WTC11 (cell line): ENCODE data around the gene WRAP53. TPM values are rescaled to one million over a fixed set of nuclear protein-coding genes. Genes with fewer than 3 reads are reported as not detected.

ENCODE experiments used
- ATAC-seq: fragments of 200-7000 bp; cut with Tn5 transposase; 2 replicates; pipeline ENCODE4 v1.10.0; 2021; ENCODE audit warnings: mild to moderate bottlenecking, moderate library complexity
- CTCF ChIA-PET: fragments of 300-600 bp; sonication (Branson Sonifier 250); formaldehyde crosslinking; loops from one replicate; lab custom pipeline; 2021; ENCODE audit warnings: antibody characterized with exemption; lab: Charles Lee
- POLR2A ChIA-PET: fragments of 350-600 bp; sonication (Branson Sonifier 250); formaldehyde crosslinking; loops from one replicate; lab custom pipeline; 2021; ENCODE audit warnings: antibody characterized with exemption; lab: Charles Lee
- DNase-seq: peaks from one replicate; pipeline ENCODE4 v3.0.0; 2021; ENCODE audit warnings: low spot score
- H3K27ac Mint-ChIP-seq: 2 replicates; pipeline ENCODE4 v1.8.0; 2021; ENCODE audit warnings: mixed read lengths
- H3K27me3 Mint-ChIP-seq: 2 replicates; pipeline ENCODE4 v1.8.0; 2021; ENCODE audit warnings: low read depth, mild to moderate bottlenecking, moderate library complexity, mixed read lengths
- H3K36me3 Mint-ChIP-seq: 2 replicates; pipeline ENCODE4 v1.8.0; 2021; ENCODE audit warnings: mixed read lengths
- H3K4me1 Mint-ChIP-seq: 2 replicates; pipeline ENCODE4 v1.8.0; 2022; ENCODE audit warnings: mixed read lengths
- H3K4me3 Mint-ChIP-seq: 2 replicates; pipeline ENCODE4 v1.8.0; 2021; ENCODE audit warnings: mild to moderate bottlenecking, moderate library complexity, mixed read lengths
- H3K9me3 Mint-ChIP-seq: 2 replicates; pipeline ENCODE4 v1.8.0; 2021; ENCODE audit warnings: mixed read lengths
- AFF4 ChIP-seq: sonication (generic); formaldehyde crosslinking; IDR thresholded peaks from 2 replicates; pipeline ENCODE4 v1.8.1; 2023; ENCODE audit warnings: mild to moderate bottlenecking, missing genetic modification reagents, borderline replicate concordance
- ARID4B ChIP-seq: sonication (generic); formaldehyde crosslinking; IDR thresholded peaks from 2 replicates; pipeline ENCODE4 v1.8.0; 2023; ENCODE audit warnings: missing genetic modification reagents, mild to moderate bottlenecking, borderline replicate concordance
- ATF2 ChIP-seq: sonication (generic); formaldehyde crosslinking; IDR thresholded peaks from 2 replicates; pipeline ENCODE4 v1.8.1; 2022; ENCODE audit warnings: low read depth, missing genetic modification reagents, borderline replicate concordance
- ATF3 ChIP-seq: sonication (generic); formaldehyde crosslinking; conservative IDR thresholded peaks from 2 replicates; pipeline ENCODE4 v1.8.1; 2022; ENCODE audit warnings: mild to moderate bottlenecking, missing genetic modification reagents
- CBFB ChIP-seq: sonication (generic); formaldehyde crosslinking; IDR thresholded peaks from 2 replicates; pipeline ENCODE4 v1.8.1; 2022; ENCODE audit warnings: mild to moderate bottlenecking, low read depth, missing genetic modification reagents
- FOXK1 ChIP-seq: sonication (generic); formaldehyde crosslinking; IDR thresholded peaks from 2 replicates; pipeline ENCODE4 v1.8.0; 2022; ENCODE audit warnings: mild to moderate bottlenecking, moderate library complexity, missing genetic modification reagents
- JUN ChIP-seq: sonication (generic); formaldehyde crosslinking; IDR thresholded peaks from 2 replicates; pipeline ENCODE4 v1.8.0; 2023; ENCODE audit warnings: mild to moderate bottlenecking, missing genetic modification reagents
- KAT7 ChIP-seq: sonication (generic); formaldehyde crosslinking; IDR thresholded peaks from 2 replicates; pipeline ENCODE4 v1.8.1; 2023; ENCODE audit warnings: missing genetic modification reagents, mild to moderate bottlenecking, borderline replicate concordance
- NFYB ChIP-seq: sonication (generic); formaldehyde crosslinking; conservative IDR thresholded peaks from 2 replicates; pipeline ENCODE4 v1.8.0; 2022; ENCODE audit warnings: low read depth, missing genetic modification reagents
- NR1H2 ChIP-seq: sonication (generic); formaldehyde crosslinking; IDR thresholded peaks from 2 replicates; pipeline ENCODE4 v1.9.0; 2021; ENCODE audit warnings: mild to moderate bottlenecking, moderate library complexity, missing genetic modification reagents
- SOX15 ChIP-seq: fragments of 250-450 bp; sonication (Bioruptor Pico); IDR thresholded peaks from 2 replicates; pipeline ENCODE4 v1.9.0; 2021; ENCODE audit warnings: mild to moderate bottlenecking
- ZNF121 ChIP-seq: sonication (generic); formaldehyde crosslinking; IDR thresholded peaks from 2 replicates; pipeline ENCODE4 v1.8.0; 2023; ENCODE audit warnings: missing genetic modification reagents
- ZNF396 ChIP-seq: fragments of 250-450 bp; sonication (Bioruptor Pico); IDR thresholded peaks from 2 replicates; pipeline ENCODE4 v1.8.0; 2021; ENCODE audit warnings: mild to moderate bottlenecking, moderate library complexity, borderline replicate concordance
- ZNF425 ChIP-seq: fragments of 250-450 bp; sonication (Bioruptor Pico); conservative IDR thresholded peaks from 2 replicates; pipeline ENCODE4 v1.9.0; 2021; ENCODE audit warnings: mild to moderate bottlenecking
- ZNF532 ChIP-seq: fragments of 250-450 bp; sonication (Bioruptor Pico); IDR thresholded peaks from 2 replicates; pipeline ENCODE4 v1.9.0; 2021; ENCODE audit warnings: mild to moderate bottlenecking, borderline replicate concordance
- total RNA-seq: library from RNA; stranded (reverse); gene quantifications from 3 replicates; pipeline ENCODE4 v1.2.3, GENCODE V29; 2021

Gene WRAP53
- total RNA-seq, 1 experiment from 2014 or later, result 37.2 TPM

GRCh38 chr17:7729816-7730215 is 41.5 kb downstream of the WRAP53 start:
- no peak for DNase-seq
- Mint-ChIP-seq H3K27me3 (peaks cover 13% of the 10 kb centered on the region), H3K4me1 (no peaks in the 10 kb centered on the region), H3K4me3 (no peak overlapping the region), H3K27ac (no peak overlapping the region), H3K36me3 (no peaks in the 10 kb centered on the region), H3K9me3 (no peaks in the 10 kb centered on the region)
- no peak for TF ChIP-seq AFF4 (CRISPR knock-in tag)
- TF ChIP-seq SOX15 (CRISPR knock-in tag), result no peak
- no peak for TF ChIP-seq FOXK1 (CRISPR knock-in tag)
- no peak for TF ChIP-seq ZNF532 (CRISPR knock-in tag)
- no peak for TF ChIP-seq ATF2 (CRISPR knock-in tag)
- TF ChIP-seq ZNF396, result no peak
- POLR2A ChIA-PET, result no interaction called here
- ATAC-seq, result no peak
- CTCF ChIA-PET, result interaction anchor here (0.6 to 1.8 kb wide), 4 partner anchors 13 to 389 kb away, joined by 3 to 6 read pairs (median 4); partner anchors contain the start of gene ALOXE3

GRCh38 chr17:7732981-7733539 is 44.8 kb downstream of the WRAP53 start:
- no peak for ATAC-seq
- no peak overlapping the region for H3K4me3 Mint-ChIP-seq
- no peak for TF ChIP-seq JUN (CRISPR knock-in tag)
- TF ChIP-seq ATF3, result no peak
- no peak for TF ChIP-seq KAT7 (CRISPR knock-in tag)
- TF ChIP-seq ZNF121 (CRISPR knock-in tag), result no peak
- no peak for TF ChIP-seq CBFB
- TF ChIP-seq NR1H2 (CRISPR knock-in tag), result no peak
- TF ChIP-seq ZNF425 (CRISPR knock-in tag), result no peak
- no peak for TF ChIP-seq NFYB (CRISPR knock-in tag)
- no peak for TF ChIP-seq ARID4B
- TF ChIP-seq, all 79 proteins: peak for 0
- Mint-ChIP-seq H3K27me3 (peaks cover 23% of the 10 kb centered on the region), H3K9me3 (no peaks in the 10 kb centered on the region), H3K4me1 (no peaks in the 10 kb centered on the region), H3K27ac (no peak overlapping the region), H3K36me3 (no peaks in the 10 kb centered on the region)
- ChIA-PET POLR2A (interaction anchor here (0.6 kb wide), 1 partner anchor 1054 kb away, joined by 3 read pairs; no protein-coding TSS in a partner anchor), CTCF (interaction anchor here (0.7 kb wide), 1 partner anchor 298 kb away, joined by 9 read pairs; the partner anchor contains the start of gene TMEM102)
- DNase-seq, result no peak
